Sigmoid colon (tissue), 7 donors: ENCODE results near the gene FBLN1. TPM values are rescaled to one million over a fixed set of nuclear protein-coding genes. Genes with fewer than 3 reads are reported as not detected.

Experiments
- DNase-seq: peaks from one replicate; pipeline ENCODE4 v3.0.0-alpha.2; 2019
- H3K27ac ChIP-seq, 4 donors: fragments of 200-600 bp; sonication (generic); one replicate each; pipeline ENCODE4 v1.5.1; 2016 to 2019; ENCODE audit warnings: mild to moderate bottlenecking in 1 of 4
- H3K27me3 ChIP-seq, 3 donors: fragments of 200-600 bp; sonication (generic); one replicate each; pipeline ENCODE4 v1.5.1; 2019; ENCODE audit warnings: mild to moderate bottlenecking in 1 of 3
- H3K36me3 ChIP-seq, 4 donors: fragments of 200-600 bp; sonication (generic); one replicate each; pipeline ENCODE4 v1.5.1; 2016 to 2019
- H3K4me1 ChIP-seq, 4 donors: fragments of 200-600 bp; sonication (generic); one replicate each; pipeline ENCODE4 v1.5.1; 2017 to 2019
- H3K4me3 ChIP-seq, 4 donors: fragments of 200-600 bp; sonication (generic); one replicate each; pipeline ENCODE4 v1.5.1; 2017 to 2019; ENCODE audit warnings: mild to moderate bottlenecking in 2 of 4, moderate library complexity in 1 of 4
- H3K9me3 ChIP-seq, 4 donors: fragments of 200-600 bp in 3 of 4; sonication (generic) in 3 of 4; one replicate each; pipeline versions ENCODE4 v1.5.1 to v1.6.1; 2013 to 2019
- CTCF ChIP-seq, 4 experiments: fragments of 450-650 bp in 3 of 4; fragments of 200-600 bp in 1 of 4; IDR thresholded peaks; one replicate each; pipeline ENCODE4 v1.5.1; 2016 to 2019; ENCODE audit warnings: antibody characterized with exemption in 4 of 4, mild to moderate bottlenecking in 3 of 4, moderate library complexity in 2 of 4
- EP300 ChIP-seq, 4 donors: sonication (generic); formaldehyde crosslinking; IDR thresholded peaks; one replicate each; pipeline ENCODE4 v1.6.1; 2017; ENCODE audit warnings: antibody characterized with exemption in 4 of 4
- POLR2A ChIP-seq, 2 donors: fragments of 450-650 bp; IDR thresholded peaks; one replicate each; pipeline ENCODE4 v1.6.1; 2016; ENCODE audit warnings: antibody characterized with exemption in 2 of 2, mild to moderate bottlenecking in 2 of 2, moderate library complexity in 2 of 2
- POLR2AphosphoS5 ChIP-seq, 4 donors: sonication (generic); formaldehyde crosslinking; IDR thresholded peaks; one replicate each; pipeline ENCODE4 v1.6.1; 2017; ENCODE audit warnings: antibody characterized with exemption in 4 of 4
- WGBS, 2 donors: extraction: QIAGEN DNeasy Blood & Tissue Kit; methylation state at CpG; one replicate each; pipeline ENCODE4 v1.1.7; 2013; 5-methylcytosine and 5-hydroxymethylcytosine counted together
- intact Hi-C: fragments of 100-400 bp; cut with DNase I; formaldehyde crosslinking; loops from one replicate; pipeline ENCODE4 v1.15.1; 2023
- polyA plus RNA-seq, 3 donors: library from polyadenylated mRNA; stranded (reverse); fragments of 200-250 nt; gene quantifications; one replicate each; pipeline ENCODE4 v1.2.3, GENCODE V29; 2013
- total RNA-seq, 4 donors: library from RNA; depleted of rRNA; stranded (reverse); fragments of >200 nt; gene quantifications; one replicate each; pipeline ENCODE4 v1.1.0, GENCODE V29; 2016
- donor health status: healthy with polysubstance abuse.
- donor health status: Bipolar disorder and iron deficiency.
- donor health status: healthy.

Gene FBLN1
- total and polyA plus RNA-seq, 7 donors, result 9.0 to 230 (median 123) TPM

- TF ChIP-seq POLR2AphosphoS5 (IDR thresholded peaks at IDR 0.05) (peak in 1 of 4 donors; percentile 30), CTCF (IDR thresholded peaks at IDR 0.05) (no peak)
- Histone ChIP-seq H3K36me3 (no peaks in the 10 kb centered on the region), H3K27me3 (peaks cover 8 to 21% (median 11%) of the 10 kb centered on the region in 3 donors), H3K27ac (peak overlapping the region; percentile 74 to 82 (median 78)), H3K4me1 (peaks cover 0 to 51% (median 41%) of the 10 kb centered on the region in 4 donors), H3K9me3 (no peaks in the 10 kb centered on the region), H3K4me3 (peak overlapping the region; percentile 48 to 63 (median 61))
- intact Hi-C loops, result no loop called here
- DNase-seq, result no peak
- WGBS, 2 donors, result 38 to 52% methylated on average over 31 of the region's 31 CpGs
These were observed 2.0 kb downstream of the FBLN1 start for GRCh38 chr22:45504373-45505341.

- Histone ChIP-seq H3K36me3 (no peaks in the 10 kb centered on the region), H3K9me3 (no peaks in the 10 kb centered on the region), H3K4me1 (peaks cover 0 to 51% (median 45%) of the 10 kb centered on the region in 4 donors), H3K27ac (peak overlapping the region; percentile 32 to 82 (median 77)), H3K27me3 (peaks cover 8 to 21% (median 11%) of the 10 kb centered on the region in 3 donors), H3K4me3 (peak overlapping the region in 1 of 4 donors; percentile 60)
- intact Hi-C loops, result no loop called here
- no peak for TF ChIP-seq POLR2AphosphoS5 (IDR thresholded peaks at IDR 0.05)
- TF ChIP-seq CTCF (IDR thresholded peaks at IDR 0.05), result no peak
- no peak for TF ChIP-seq EP300 (IDR thresholded peaks at IDR 0.05)
- no peak for TF ChIP-seq POLR2A (IDR thresholded peaks at IDR 0.05)
- WGBS, 2 donors, result 86 to 90% methylated on average over 14 of the region's 14 CpGs
- no peak for DNase-seq
These were observed 3.5 kb downstream of the FBLN1 start for GRCh38 chr22:45505991-45506747.

- no peak for TF ChIP-seq CTCF (IDR thresholded peaks at IDR 0.05)
- no peak for TF ChIP-seq EP300 (IDR thresholded peaks at IDR 0.05)
- no peak for TF ChIP-seq POLR2AphosphoS5 (IDR thresholded peaks at IDR 0.05)
- TF ChIP-seq POLR2A (IDR thresholded peaks at IDR 0.05), result no peak
- WGBS, 2 donors, result 75 to 86% methylated on average over 8 of the region's 8 CpGs
- H3K27ac ChIP-seq, result peak overlapping the region; percentile 32 to 82 (median 77)
- DNase-seq, result no peak
- H3K4me1 ChIP-seq, result peaks cover 0 to 54% (median 45%) of the 10 kb centered on the region in 4 donors
- peak overlapping the region in 1 of 4 donors; percentile 16 for H3K4me3 ChIP-seq
- intact Hi-C loops, result no loop called here
- no peaks in the 10 kb centered on the region for H3K9me3 ChIP-seq
- peaks cover 8 to 21% (median 11%) of the 10 kb centered on the region in 3 donors for H3K27me3 ChIP-seq
- H3K36me3 ChIP-seq, result no peaks in the 10 kb centered on the region
These were observed 4.2 kb downstream of the FBLN1 start for GRCh38 chr22:45506816-45507360.

- peaks cover 4 to 15% (median 8%) of the 10 kb centered on the region in 3 donors for H3K27me3 ChIP-seq
- intact Hi-C loops, result no loop called here
- H3K9me3 ChIP-seq, result no peaks in the 10 kb centered on the region
- TF ChIP-seq POLR2AphosphoS5 (IDR thresholded peaks at IDR 0.05) (no peak), EP300 (IDR thresholded peaks at IDR 0.05) (no peak), POLR2A (IDR thresholded peaks at IDR 0.05) (no peak), CTCF (IDR thresholded peaks at IDR 0.05) (no peak)
- no peaks in the 10 kb centered on the region for H3K36me3 ChIP-seq
- no peak for DNase-seq
- no peak overlapping the region for H3K4me3 ChIP-seq
- WGBS, 2 donors, result 76 to 91% methylated on average over 6 of the region's 6 CpGs
- H3K4me1 ChIP-seq, result peaks cover 0 to 56% (median 43%) of the 10 kb centered on the region in 4 donors
- peak overlapping the region in 2 of 4 donors; percentile 74 to 82 for H3K27ac ChIP-seq
These were observed 5.1 kb downstream of the FBLN1 start for GRCh38 chr22:45507798-45508197.
